ENCODE measurements around the gene GPX2. TPM values are rescaled to one million over a fixed set of nuclear protein-coding genes. Genes with fewer than 3 reads are reported as not detected.

Gene GPX2
- total RNA-seq, 1 donor from 2014 or later, result not detected

- H3K36me3 Mint-ChIP-seq (ENCODE audit: low read depth, unreplicated experiment), result peaks cover 11% of the 10 kb centered on the region
- H3K4me1 Mint-ChIP-seq (ENCODE audit: unreplicated experiment), result peaks cover 3% of the 10 kb centered on the region
- H3K4me3 Mint-ChIP-seq (ENCODE audit: unreplicated experiment), result no peak overlapping the region
- TF ChIP-seq, protein P1, sequence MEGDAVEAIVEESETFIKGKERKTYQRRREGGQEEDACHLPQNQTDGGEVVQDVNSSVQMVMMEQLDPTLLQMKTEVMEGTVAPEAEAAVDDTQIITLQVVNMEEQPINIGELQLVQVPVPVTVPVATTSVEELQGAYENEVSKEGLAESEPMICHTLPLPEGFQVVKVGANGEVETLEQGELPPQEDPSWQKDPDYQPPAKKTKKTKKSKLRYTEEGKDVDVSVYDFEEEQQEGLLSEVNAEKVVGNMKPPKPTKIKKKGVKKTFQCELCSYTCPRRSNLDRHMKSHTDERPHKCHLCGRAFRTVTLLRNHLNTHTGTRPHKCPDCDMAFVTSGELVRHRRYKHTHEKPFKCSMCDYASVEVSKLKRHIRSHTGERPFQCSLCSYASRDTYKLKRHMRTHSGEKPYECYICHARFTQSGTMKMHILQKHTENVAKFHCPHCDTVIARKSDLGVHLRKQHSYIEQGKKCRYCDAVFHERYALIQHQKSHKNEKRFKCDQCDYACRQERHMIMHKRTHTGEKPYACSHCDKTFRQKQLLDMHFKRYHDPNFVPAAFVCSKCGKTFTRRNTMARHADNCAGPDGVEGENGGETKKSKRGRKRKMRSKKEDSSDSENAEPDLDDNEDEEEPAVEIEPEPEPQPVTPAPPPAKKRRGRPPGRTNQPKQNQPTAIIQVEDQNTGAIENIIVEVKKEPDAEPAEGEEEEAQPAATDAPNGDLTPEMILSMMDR (IDR thresholded peaks at IDR 0.05; ENCODE audit: unreplicated experiment), result no peak
- no peak for DNase-seq (ENCODE audit: low spot score)
- no peak overlapping the region for H3K27ac Mint-ChIP-seq (ENCODE audit: unreplicated experiment)
- no peaks in the 10 kb centered on the region for H3K9me3 Mint-ChIP-seq (ENCODE audit: unreplicated experiment)
- peaks cover 2% of the 10 kb centered on the region for H3K27me3 Mint-ChIP-seq (ENCODE audit: unreplicated experiment)
Observed at GRCh38 chr14:64946310-64947045, 3.9 kb upstream of the GPX2 start.

DNA sequence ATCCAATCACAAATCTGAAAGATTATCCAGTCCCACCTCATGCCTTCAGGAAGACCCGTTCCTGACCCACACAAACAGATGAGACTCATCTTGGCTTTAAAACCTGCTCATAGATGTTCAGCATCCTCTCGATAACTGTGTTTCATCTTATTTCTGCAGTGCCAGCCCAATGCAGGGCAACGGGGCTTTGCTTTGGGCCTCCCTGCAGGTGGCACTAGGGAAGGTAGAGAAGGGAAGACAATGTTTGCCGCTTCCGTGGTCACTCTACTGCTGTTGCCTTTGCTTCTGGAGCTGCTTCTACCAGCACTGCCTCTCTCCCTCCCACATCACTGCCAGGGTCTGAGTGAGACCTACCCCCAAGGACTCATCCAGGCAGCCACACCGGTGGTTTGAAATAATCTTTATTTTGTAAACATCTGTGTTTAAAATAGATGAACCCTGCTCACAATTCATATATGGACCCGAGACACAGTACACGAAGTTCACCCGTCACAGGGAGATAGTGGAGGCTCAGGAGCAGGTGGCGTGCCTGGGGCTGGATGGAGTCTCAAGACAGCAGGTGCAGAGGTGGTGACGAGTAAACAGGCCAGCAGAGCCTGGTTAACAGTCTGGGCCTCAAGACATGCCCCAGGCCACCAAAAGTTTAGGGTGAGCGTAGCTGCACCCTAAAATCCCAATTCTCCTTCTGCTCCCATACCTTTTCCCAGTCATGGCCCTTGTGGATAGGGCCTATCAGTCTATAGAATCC is 3.1 kb upstream of the GPX2 start:
- peaks cover 11% of the 10 kb centered on the region for H3K36me3 Mint-ChIP-seq (ENCODE audit: low read depth, unreplicated experiment)
- peaks cover 3% of the 10 kb centered on the region for H3K4me1 Mint-ChIP-seq (ENCODE audit: unreplicated experiment)

DNA sequence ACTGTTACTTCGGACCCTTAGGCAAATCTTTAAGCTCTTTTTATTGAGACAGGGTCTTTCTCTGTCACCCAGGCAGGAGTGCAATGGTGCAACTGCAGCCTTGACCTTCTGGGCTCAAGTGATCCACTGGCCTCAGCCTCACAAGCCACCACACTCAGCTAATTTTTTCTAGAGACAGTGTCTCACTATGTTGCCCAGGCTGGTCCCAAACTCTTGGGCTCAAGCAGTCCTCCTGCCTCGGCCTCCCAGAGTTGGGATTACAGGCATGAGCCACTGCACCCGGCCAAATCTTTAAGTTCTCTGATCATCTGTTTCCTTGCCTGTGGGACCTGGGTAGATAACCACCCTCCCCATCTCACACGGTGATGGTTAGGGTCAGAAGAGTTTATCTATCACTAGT is 2.3 kb upstream of the GPX2 start:
- TF ChIP-seq, protein P1 (IDR thresholded peaks at IDR 0.05; ENCODE audit: unreplicated experiment), result no peak
- Mint-ChIP-seq H3K27me3 (ENCODE audit: unreplicated experiment) (peaks cover 6% of the 10 kb centered on the region), H3K4me3 (ENCODE audit: unreplicated experiment) (no peak overlapping the region), H3K4me1 (ENCODE audit: unreplicated experiment) (peaks cover 3% of the 10 kb centered on the region), H3K27ac (ENCODE audit: unreplicated experiment) (no peak overlapping the region), H3K9me3 (ENCODE audit: unreplicated experiment) (no peaks in the 10 kb centered on the region), H3K36me3 (ENCODE audit: low read depth, unreplicated experiment) (peaks cover 5% of the 10 kb centered on the region)
- no peak for DNase-seq (ENCODE audit: low spot score)

More for the DNA sequence above, 3.1 kb upstream of the GPX2 start:
- no peak for DNase-seq (ENCODE audit: low spot score)
- H3K4me3 Mint-ChIP-seq (ENCODE audit: unreplicated experiment), result no peak overlapping the region
- no peaks in the 10 kb centered on the region for H3K9me3 Mint-ChIP-seq (ENCODE audit: unreplicated experiment)
- peaks cover 6% of the 10 kb centered on the region for H3K27me3 Mint-ChIP-seq (ENCODE audit: unreplicated experiment)
- TF ChIP-seq, protein P1 (IDR thresholded peaks at IDR 0.05; ENCODE audit: unreplicated experiment), result no peak
- H3K27ac Mint-ChIP-seq (ENCODE audit: unreplicated experiment), result no peak overlapping the region

DNA sequence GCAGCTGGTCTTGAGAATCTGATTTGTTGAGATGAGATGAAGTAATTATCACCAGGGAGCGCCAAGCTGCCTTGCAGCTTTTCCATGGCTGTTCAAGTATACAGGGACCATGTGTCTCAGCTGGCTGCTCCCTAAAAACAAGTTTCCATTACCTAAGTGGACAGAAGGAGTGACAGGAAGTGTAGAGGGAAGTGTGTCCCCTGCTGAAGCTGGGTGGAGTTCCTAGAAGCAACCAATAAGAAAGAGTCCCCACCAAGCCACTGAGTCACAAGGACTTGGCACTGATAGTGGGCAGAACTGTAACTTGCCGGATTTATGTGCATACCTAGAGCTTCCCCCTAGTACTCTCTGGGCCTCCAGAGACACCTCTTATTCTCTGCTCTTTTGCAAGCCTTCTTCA is 1.5 kb upstream of the GPX2 start:
- Mint-ChIP-seq H3K4me3 (ENCODE audit: unreplicated experiment) (no peak overlapping the region), H3K27ac (ENCODE audit: unreplicated experiment) (no peak overlapping the region)
- no peak for DNase-seq (ENCODE audit: low spot score)

More for the DNA sequence above, 1.5 kb upstream of the GPX2 start:
- TF ChIP-seq, protein P1 (IDR thresholded peaks at IDR 0.05; ENCODE audit: unreplicated experiment), result no peak
- Mint-ChIP-seq H3K36me3 (ENCODE audit: low read depth, unreplicated experiment) (peaks cover 10% of the 10 kb centered on the region), H3K9me3 (ENCODE audit: unreplicated experiment) (no peaks in the 10 kb centered on the region), H3K27me3 (ENCODE audit: unreplicated experiment) (peaks cover 6% of the 10 kb centered on the region), H3K4me1 (ENCODE audit: unreplicated experiment) (peaks cover 4% of the 10 kb centered on the region)

Data from endothelial cell (in vitro differentiated cells).